Smooth muscle cell (in vitro differentiated cells): Measurements from ENCODE around the gene RALGAPA2. TPM values are rescaled to one million over a fixed set of nuclear protein-coding genes. Genes with fewer than 3 reads are reported as not detected.

Experiments
- DNase-seq: peaks from one replicate; lab custom pipeline; 2025; ENCODE audit not compliant: unreplicated experiment; lab: John Stamatoyannopoulos, UW
- H2AFZ ChIP-seq: fragments of 200-600 bp; sonication (generic); 2 replicates; pipeline ENCODE4 v1.6.0; 2016; ENCODE audit warnings: antibody characterized with exemption, low read depth, mild to moderate bottlenecking
- H3F3A ChIP-seq: fragments of 200-600 bp; sonication (generic); 2 replicates; pipeline ENCODE4 v1.6.0; 2017; ENCODE audit warnings: antibody characterized with exemption, low read depth
- H3K27ac ChIP-seq: fragments of 200-600 bp; sonication (generic); 2 replicates; pipeline ENCODE4 v1.5.1; 2016; ENCODE audit warnings: low read depth, mild to moderate bottlenecking
- H3K27me3 ChIP-seq: fragments of 200-600 bp; sonication (generic); 2 replicates; pipeline ENCODE4 v1.6.1; 2016; ENCODE audit warnings: low read depth, mild to moderate bottlenecking
- H3K36me3 ChIP-seq: fragments of 200-600 bp; sonication (generic); 2 replicates; pipeline ENCODE4 v1.5.1; 2016; ENCODE audit warnings: low read depth
- H3K4me1 ChIP-seq: fragments of 200-600 bp; sonication (generic); 2 replicates; pipeline ENCODE4 v1.5.1; 2016; ENCODE audit warnings: low read depth
- H3K4me2 ChIP-seq: fragments of 200-600 bp; sonication (generic); 2 replicates; pipeline ENCODE4 v1.6.0; 2016; ENCODE audit warnings: mild to moderate bottlenecking
- H3K4me3 ChIP-seq: fragments of 200-600 bp; sonication (generic); 2 replicates; pipeline ENCODE4 v1.5.1; 2016; ENCODE audit warnings: mild to moderate bottlenecking
- H3K79me2 ChIP-seq: fragments of 200-600 bp; sonication (generic); 2 replicates; pipeline ENCODE4 v1.6.0; 2016; ENCODE audit warnings: low read depth, mild to moderate bottlenecking
- H3K9ac ChIP-seq: fragments of 200-600 bp; sonication (generic); 2 replicates; pipeline ENCODE4 v1.6.0; 2016; ENCODE audit warnings: low read depth
- H3K9me3 ChIP-seq: fragments of 200-600 bp; sonication (generic); replicated peaks from 2 replicates; pipeline ENCODE4 v1.5.1; 2016; ENCODE audit warnings: low read depth
- H4K20me1 ChIP-seq: fragments of 200-600 bp; sonication (generic); 2 replicates; pipeline ENCODE4 v1.6.0; 2016; ENCODE audit warnings: low read depth
- CTCF ChIP-seq: fragments of 200-600 bp; sonication (generic); IDR thresholded peaks from 2 replicates; pipeline ENCODE4 v1.5.1; 2017; ENCODE audit warnings: borderline replicate concordance, mild to moderate bottlenecking, antibody characterized with exemption; ENCODE audit not compliant: insufficient read depth, poor library complexity, severe bottlenecking
- WGBS: methylation state at CpG from one replicate; pipeline ENCODE4 v1.1.7; 2016; ENCODE audit warnings: low lambda C conversion rate; 5-methylcytosine and 5-hydroxymethylcytosine counted together
- polyA plus RNA-seq: library from polyadenylated mRNA; unstranded; fragments of >200 nt; fragmentation: Nextera tagmentation; extraction: Ambion mirVana; gene quantifications from 2 replicates; pipeline ENCODE4 v1.2.1, GENCODE V29; 2016
- total RNA-seq: library from RNA; depleted of rRNA; stranded (reverse); fragments of >200 nt; gene quantifications from 2 replicates; pipeline ENCODE4 v1.2.3, GENCODE V29; 2014

The RALGAPA2 gene
- total and polyA plus RNA-seq, 2 experiments from 2014 or later: 3.5 to 6.2 TPM

- Histone ChIP-seq H3K27ac (no peak overlapping the region), H3K27me3 (no peaks in the 10 kb centered on the region), H3K4me2 (no peak overlapping the region), H3K9me3 (no peaks in the 10 kb centered on the region), H3K79me2 (no peaks in the 10 kb centered on the region), H3K4me1 (no peaks in the 10 kb centered on the region), H3K4me3 (no peak overlapping the region), H3K36me3 (no peaks in the 10 kb centered on the region), H2AFZ (no peak overlapping the region), H3F3A (no peaks in the 10 kb centered on the region), H3K9ac (no peak overlapping the region), H4K20me1 (no peaks in the 10 kb centered on the region)
- TF ChIP-seq CTCF: no peak
- DNase-seq: no peak
- WGBS: 89% methylated on average over 1 of the region's 1 CpG
Observed at GRCh38 chr20:20606881-20607280, 105.6 kb downstream of the RALGAPA2 start.

- no peaks in the 10 kb centered on the region for H3F3A ChIP-seq
- no peaks in the 10 kb centered on the region for H3K36me3 ChIP-seq
- WGBS: 96% methylated on average over 3 of the region's 3 CpGs
Observed at GRCh38 chr20:20606050-20606449, 106.4 kb downstream of the RALGAPA2 start.

GRCh38 chr20:20604907-20605306 lies 107.5 kb downstream of the RALGAPA2 start:
- Histone ChIP-seq H3K27me3 (no peaks in the 10 kb centered on the region), H3K9me3 (no peaks in the 10 kb centered on the region), H3K4me1 (no peaks in the 10 kb centered on the region), H3F3A (no peaks in the 10 kb centered on the region), H3K4me3 (no peak overlapping the region), H3K4me2 (no peak overlapping the region), H2AFZ (no peak overlapping the region), H3K79me2 (no peaks in the 10 kb centered on the region), H3K27ac (no peak overlapping the region), H4K20me1 (no peaks in the 10 kb centered on the region), H3K36me3 (no peaks in the 10 kb centered on the region), H3K9ac (no peak overlapping the region)
- 91% methylated on average over 6 of the region's 6 CpGs for WGBS
- TF ChIP-seq CTCF: no peak
- no peak for DNase-seq

More at GRCh38 chr20:20606050-20606449, 106.4 kb downstream of the RALGAPA2 start:
- H3K4me1 ChIP-seq: no peaks in the 10 kb centered on the region
- H3K9me3 ChIP-seq: no peaks in the 10 kb centered on the region
- no peak for DNase-seq
- no peak overlapping the region for H3K9ac ChIP-seq
- H3K79me2 ChIP-seq: no peaks in the 10 kb centered on the region
- no peak for TF ChIP-seq CTCF
- no peak overlapping the region for H2AFZ ChIP-seq
- no peak overlapping the region for H3K27ac ChIP-seq
- no peaks in the 10 kb centered on the region for H3K27me3 ChIP-seq
- no peaks in the 10 kb centered on the region for H4K20me1 ChIP-seq
- H3K4me2 ChIP-seq: no peak overlapping the region
- H3K4me3 ChIP-seq: no peak overlapping the region

GRCh38 chr20:20604357-20604756 lies 108.1 kb downstream of the RALGAPA2 start:
- Histone ChIP-seq H4K20me1 (no peaks in the 10 kb centered on the region), H3K36me3 (no peaks in the 10 kb centered on the region), H3K79me2 (no peaks in the 10 kb centered on the region), H3K27me3 (no peaks in the 10 kb centered on the region), H3K9ac (no peak overlapping the region), H3K4me1 (no peaks in the 10 kb centered on the region), H2AFZ (no peak overlapping the region), H3K4me2 (no peak overlapping the region), H3K27ac (no peak overlapping the region), H3K4me3 (no peak overlapping the region), H3K9me3 (no peaks in the 10 kb centered on the region), H3F3A (no peaks in the 10 kb centered on the region)
- TF ChIP-seq CTCF: no peak
- no peak for DNase-seq
- WGBS: 94% methylated on average over 4 of the region's 4 CpGs
